Fibroblast of lung (primary cell): Measurements from ENCODE around the gene ZNF556. TPM values are rescaled to one million over a fixed set of nuclear protein-coding genes. Genes with fewer than 3 reads are reported as not detected.

Experiments
- DNase-seq, 2 donors: peaks; one replicate each; pipeline versions ENCODE4 v3.0.0 to v3.0.0-alpha.2; 2010; ENCODE audit warnings: low read depth in 2 of 2
- H2AFZ ChIP-seq: 2 replicates; pipeline ENCODE4 v1.5.1; 2012; ENCODE audit warnings: low read length, control low read depth, inconsistent platforms
- H3K27ac ChIP-seq: 2 replicates; pipeline ENCODE4 v1.5.1; 2011; ENCODE audit warnings: low read length, control low read depth; ENCODE audit not compliant: insufficient read depth
- H3K27me3 ChIP-seq: 2 replicates; pipeline ENCODE4 v1.5.1; 2011; ENCODE audit warnings: mild to moderate bottlenecking, low read length; ENCODE audit not compliant: control insufficient read depth, insufficient read depth
- H3K36me3 ChIP-seq: 2 replicates; pipeline ENCODE4 v1.5.1; 2011; ENCODE audit warnings: low read length; ENCODE audit not compliant: control insufficient read depth, insufficient read depth
- H3K4me1 ChIP-seq: 2 replicates; pipeline ENCODE4 v1.5.1; 2011; ENCODE audit warnings: low read length; ENCODE audit not compliant: control insufficient read depth, insufficient read depth; ENCODE audit errors: extremely low read depth
- H3K4me2 ChIP-seq: 2 replicates; pipeline ENCODE4 v1.5.1; 2011; ENCODE audit warnings: low read length, control low read depth; ENCODE audit not compliant: insufficient read depth; ENCODE audit errors: extremely low read depth
- H3K4me3 ChIP-seq, 4 experiments: fragments of 200-600 bp in 1 of 4; sonication (generic) in 1 of 4; replicated peaks in 1 of 4; 2 replicates each; pipeline ENCODE4 v1.5.1; 2011 to 2016; ENCODE audit warnings: low read length in 4 of 4, low read depth in 3 of 4, mild to moderate bottlenecking in 3 of 4, control low read depth in 2 of 4, inconsistent platforms in 1 of 4, mixed read lengths in 1 of 4; ENCODE audit not compliant: insufficient read depth in 1 of 4; ENCODE audit errors: control extremely low read depth in 1 of 4
- H3K79me2 ChIP-seq: 2 replicates; pipeline ENCODE4 v1.5.1; 2012; ENCODE audit warnings: mild to moderate bottlenecking, low read length, inconsistent platforms; ENCODE audit not compliant: control insufficient read depth, insufficient read depth
- H3K9ac ChIP-seq: 2 replicates; pipeline ENCODE4 v1.5.1; 2011; ENCODE audit warnings: mild to moderate bottlenecking, low read length, control low read depth; ENCODE audit not compliant: insufficient read depth
- H3K9me3 ChIP-seq: 2 replicates; pipeline ENCODE4 v1.5.1; 2012; ENCODE audit warnings: low read depth, low read length; ENCODE audit not compliant: control insufficient read depth, insufficient read depth
- H4K20me1 ChIP-seq: 2 replicates; pipeline ENCODE4 v1.5.1; 2011; ENCODE audit warnings: low read length; ENCODE audit not compliant: control insufficient read depth, insufficient read depth; ENCODE audit errors: extremely low read depth
- EZH2 ChIP-seq: IDR thresholded peaks from 2 replicates; pipeline ENCODE4 v1.5.1; 2012; ENCODE audit warnings: low read length, control low read depth, mild to moderate bottlenecking; ENCODE audit errors: missing control alignments
- polyA plus RNA-seq, 2 donors: library from polyadenylated mRNA; depleted of rRNA in 1 of 2; stranded (reverse) in 1 of 2; unstranded in 1 of 2; fragments of >200 nt; gene quantifications; 2 replicates each; pipeline ENCODE4 v1.2.1, GENCODE V29; 2011 to 2012; ENCODE audit warnings: missing spikeins in 1 of 2
- total RNA-seq: library from RNA; depleted of rRNA; stranded (reverse); fragments of >200 nt; gene quantifications from 2 replicates; pipeline ENCODE4 v1.2.1, GENCODE V29; 2014
- TF ChIP-seq, protein P1 (sequence below), 2 donors: IDR thresholded peaks in 1 of 2; conservative IDR thresholded peaks in 1 of 2; 1 replicate in 1 of 2; 2 replicates in 1 of 2; pipeline ENCODE4 v1.5.1; 2011 to 2012; ENCODE audit warnings: low read length in 2 of 2, control low read depth in 1 of 2, inconsistent platforms in 1 of 2, low read depth in 1 of 2, mild to moderate bottlenecking in 1 of 2

The ZNF556 gene
- total and polyA plus RNA-seq, 2 donors (not counting 1 experiment from before 2014, with no cell fraction given): 0.09 to 0.17 TPM

DNA sequence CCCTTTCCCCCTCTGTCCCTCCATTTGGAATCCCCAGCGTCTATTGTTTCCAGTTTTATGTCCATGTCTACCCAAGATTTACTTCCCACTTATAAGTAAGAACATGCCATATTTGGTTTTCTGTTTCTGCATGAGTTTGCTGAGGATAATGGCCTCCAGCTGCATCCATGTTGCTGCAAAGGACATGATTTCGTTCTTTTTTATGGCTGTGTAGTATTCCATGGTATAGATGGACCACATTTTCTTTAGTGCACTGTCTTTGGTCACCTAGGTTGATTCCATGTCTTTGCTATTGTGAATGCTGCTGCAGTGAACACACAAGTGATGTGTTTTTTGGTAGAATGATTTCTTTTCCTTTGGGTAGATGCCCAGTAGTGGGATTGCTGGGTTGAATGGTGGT, 22.0 kb upstream of the ZNF556 start:
- Histone ChIP-seq H3K27ac (no peak overlapping the region), H4K20me1 (no peaks in the 10 kb centered on the region), H3K9ac (no peak overlapping the region), H3K4me2 (no peak overlapping the region), H3K9me3 (no peaks in the 10 kb centered on the region), H3K36me3 (no peaks in the 10 kb centered on the region), H2AFZ (no peak overlapping the region), H3K27me3 (no peaks in the 10 kb centered on the region), H3K79me2 (peaks cover 2% of the 10 kb centered on the region), H3K4me3 (no peak overlapping the region), H3K4me1 (no peaks in the 10 kb centered on the region)
- TF ChIP-seq, protein P1, sequence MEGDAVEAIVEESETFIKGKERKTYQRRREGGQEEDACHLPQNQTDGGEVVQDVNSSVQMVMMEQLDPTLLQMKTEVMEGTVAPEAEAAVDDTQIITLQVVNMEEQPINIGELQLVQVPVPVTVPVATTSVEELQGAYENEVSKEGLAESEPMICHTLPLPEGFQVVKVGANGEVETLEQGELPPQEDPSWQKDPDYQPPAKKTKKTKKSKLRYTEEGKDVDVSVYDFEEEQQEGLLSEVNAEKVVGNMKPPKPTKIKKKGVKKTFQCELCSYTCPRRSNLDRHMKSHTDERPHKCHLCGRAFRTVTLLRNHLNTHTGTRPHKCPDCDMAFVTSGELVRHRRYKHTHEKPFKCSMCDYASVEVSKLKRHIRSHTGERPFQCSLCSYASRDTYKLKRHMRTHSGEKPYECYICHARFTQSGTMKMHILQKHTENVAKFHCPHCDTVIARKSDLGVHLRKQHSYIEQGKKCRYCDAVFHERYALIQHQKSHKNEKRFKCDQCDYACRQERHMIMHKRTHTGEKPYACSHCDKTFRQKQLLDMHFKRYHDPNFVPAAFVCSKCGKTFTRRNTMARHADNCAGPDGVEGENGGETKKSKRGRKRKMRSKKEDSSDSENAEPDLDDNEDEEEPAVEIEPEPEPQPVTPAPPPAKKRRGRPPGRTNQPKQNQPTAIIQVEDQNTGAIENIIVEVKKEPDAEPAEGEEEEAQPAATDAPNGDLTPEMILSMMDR (conservative IDR thresholded peaks at IDR 0.05 in 1 of 2, IDR thresholded peaks at IDR 0.05 in 1 of 2; ENCODE audit: low read depth in 1 of 2, low read length in 2 of 2): no peak
- DNase-seq: no peak

DNA sequence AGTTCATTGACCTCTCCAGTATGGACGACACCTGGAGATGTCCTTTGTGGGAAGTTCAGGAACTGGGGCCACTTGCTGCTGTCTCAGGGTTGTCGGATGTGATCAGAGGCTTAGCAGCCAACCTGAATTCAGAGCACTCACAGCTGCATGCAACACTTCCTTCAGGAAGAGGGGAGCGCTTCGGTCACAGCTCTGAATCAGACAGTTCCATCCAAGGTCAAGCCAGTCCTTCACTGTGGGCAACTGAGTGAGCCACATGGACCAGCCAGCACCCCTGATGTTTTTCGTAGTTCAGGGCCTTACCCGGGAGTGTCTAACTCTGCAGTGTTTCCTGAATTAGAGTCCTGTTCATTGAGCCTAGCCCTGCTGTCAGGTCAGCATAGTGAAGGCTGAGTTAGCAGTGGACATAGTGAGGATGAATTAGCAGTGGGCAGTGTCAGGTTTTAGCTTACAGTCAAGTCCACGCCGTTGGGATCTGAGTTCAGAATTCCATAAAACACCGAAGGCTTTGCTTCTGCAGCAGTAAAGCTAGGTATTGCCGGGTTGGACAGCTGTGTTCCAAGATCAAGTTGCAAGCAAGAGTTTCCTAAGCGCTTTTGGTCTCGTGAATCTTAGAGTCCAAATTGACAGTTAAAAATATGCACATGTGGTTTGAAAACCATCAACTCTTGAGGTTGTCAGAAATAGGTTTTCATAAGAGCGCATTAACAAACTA, 20.8 kb upstream of the ZNF556 start:
- Histone ChIP-seq H3K9me3 (no peaks in the 10 kb centered on the region), H4K20me1 (no peaks in the 10 kb centered on the region), H3K27me3 (no peaks in the 10 kb centered on the region), H3K9ac (no peak overlapping the region), H3K79me2 (peaks cover 2% of the 10 kb centered on the region), H3K4me1 (no peaks in the 10 kb centered on the region), H3K4me2 (no peak overlapping the region), H3K36me3 (no peaks in the 10 kb centered on the region), H3K4me3 (no peak overlapping the region), H3K27ac (no peak overlapping the region), H2AFZ (no peak overlapping the region)
- no peak for DNase-seq
- TF ChIP-seq, protein P1 (conservative IDR thresholded peaks at IDR 0.05 in 1 of 2, IDR thresholded peaks at IDR 0.05 in 1 of 2; ENCODE audit: low read depth in 1 of 2, low read length in 2 of 2): no peak
- TF ChIP-seq EZH2: no peak

DNA sequence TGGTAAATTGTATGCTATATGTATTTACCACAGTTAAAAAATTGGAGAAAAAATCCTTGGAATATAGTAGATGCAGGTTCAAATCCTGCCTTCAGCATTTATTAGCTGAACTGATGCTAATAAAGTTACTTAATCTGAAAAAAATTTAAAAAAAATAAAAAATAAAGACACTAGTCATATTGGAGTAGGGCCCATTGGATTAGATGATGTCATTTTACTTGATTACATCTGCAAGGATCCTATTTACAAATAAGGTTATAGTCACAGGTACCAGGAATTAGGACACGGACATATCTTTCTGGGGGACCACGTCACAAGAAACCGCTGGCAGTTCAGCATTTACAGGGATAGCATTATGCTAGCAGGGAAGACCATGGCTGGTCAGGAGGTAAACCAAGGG, 19.6 kb upstream of the ZNF556 start:
- Histone ChIP-seq H3K79me2 (peaks cover 2% of the 10 kb centered on the region), H3K27ac (no peak overlapping the region)

More for the DNA sequence above, 19.6 kb upstream of the ZNF556 start:
- no peaks in the 10 kb centered on the region for H4K20me1 ChIP-seq
- no peaks in the 10 kb centered on the region for H3K27me3 ChIP-seq
- no peak overlapping the region for H3K4me2 ChIP-seq
- no peaks in the 10 kb centered on the region for H3K4me1 ChIP-seq
- peaks cover 2% of the 10 kb centered on the region for H3K9me3 ChIP-seq
- no peak overlapping the region for H2AFZ ChIP-seq
- no peak for TF ChIP-seq EZH2
- TF ChIP-seq, protein P1 (conservative IDR thresholded peaks at IDR 0.05 in 1 of 2, IDR thresholded peaks at IDR 0.05 in 1 of 2; ENCODE audit: low read depth in 1 of 2, low read length in 2 of 2): no peak
- no peak for DNase-seq
- no peak overlapping the region for H3K9ac ChIP-seq
- H3K4me3 ChIP-seq: no peak overlapping the region
- peaks cover 3% of the 10 kb centered on the region for H3K36me3 ChIP-seq
